K562 (cell line): ENCODE measurements around the gene RNF31. TPM values are rescaled to one million over a fixed set of nuclear protein-coding genes. Genes with fewer than 3 reads are reported as not detected.

ENCODE experiments used
- DMBX1 ChIP-seq: fragments of 250-450 bp; sonication (Bioruptor Pico); IDR thresholded peaks from 2 replicates; pipeline ENCODE4 v1.8.0; 2022; ENCODE audit warnings: inconsistent platforms, mild to moderate bottlenecking, moderate library complexity, borderline replicate concordance
- E2F5 ChIP-seq: sonication (generic); formaldehyde crosslinking; IDR thresholded peaks from 2 replicates; pipeline ENCODE4 v1.8.0; 2022; ENCODE audit warnings: mild to moderate bottlenecking, missing genetic modification reagents
- ELF4 ChIP-seq: fragments of 450-650 bp; formaldehyde crosslinking; IDR thresholded peaks from 2 replicates; pipeline ENCODE4 v1.4.0; 2022; ENCODE audit warnings: missing genetic modification characterization
- GTF2E2 ChIP-seq: fragments of 200-800 bp; sonication (Bioruptor generic); IDR thresholded peaks from 2 replicates; pipeline ENCODE4 v1.6.1; 2016; ENCODE audit warnings: missing genetic modification characterization, missing compliant biosample characterization
- HNRNPLL ChIP-seq: fragments of 200-400 bp; formaldehyde crosslinking; IDR thresholded peaks from 2 replicates; pipeline ENCODE4 v1.6.1; 2017; ENCODE audit warnings: low read length, low read depth, mild to moderate bottlenecking; ENCODE audit not compliant: poor library complexity, severe bottlenecking
- KAT7 ChIP-seq: sonication (generic); formaldehyde crosslinking; IDR thresholded peaks from 2 replicates; pipeline ENCODE4 v1.8.0; 2022; ENCODE audit warnings: missing genetic modification reagents, mild to moderate bottlenecking, borderline replicate concordance
- MAX ChIP-seq: sonication (generic); formaldehyde crosslinking; IDR thresholded peaks from 2 replicates; pipeline ENCODE4 v1.9.0; 2022; ENCODE audit warnings: mild to moderate bottlenecking, missing genetic modification reagents
- MCM3 ChIP-seq: fragments of 450-650 bp; IDR thresholded peaks from 2 replicates; pipeline ENCODE4 v1.6.1; 2016
- NR0B1 ChIP-seq: fragments of 450-650 bp; IDR thresholded peaks from one replicate; pipeline ENCODE4 v1.6.1; 2018; ENCODE audit warnings: mild to moderate bottlenecking, moderate library complexity; ENCODE audit not compliant: partially characterized antibody
- PRPF4 ChIP-seq: fragments of 200-400 bp; formaldehyde crosslinking; IDR thresholded peaks from one replicate; pipeline ENCODE4 v1.6.1; 2017; ENCODE audit warnings: low read length, low read depth, mild to moderate bottlenecking; ENCODE audit not compliant: insufficient read depth, poor library complexity, severe bottlenecking
- RERE ChIP-seq: sonication (generic); formaldehyde crosslinking; IDR thresholded peaks from 2 replicates; pipeline ENCODE4 v1.8.0; 2023; ENCODE audit warnings: missing genetic modification reagents, mild to moderate bottlenecking, borderline replicate concordance
- SAP30 ChIP-seq: fragments of 200-600 bp; sonication (generic); IDR thresholded peaks from 2 replicates; pipeline ENCODE4 v1.6.1; 2012; ENCODE audit warnings: borderline replicate concordance, low read depth, mild to moderate bottlenecking, moderate library complexity, low read length, control low read depth, inconsistent platforms; ENCODE audit not compliant: insufficient read depth, poor library complexity, severe bottlenecking
- SIN3B ChIP-seq: fragments of 450-650 bp; IDR thresholded peaks from 2 replicates; pipeline ENCODE4 v1.6.1; 2017; ENCODE audit warnings: low read depth, mild to moderate bottlenecking, moderate library complexity
- TARDBP ChIP-seq: fragments of 450-650 bp; IDR thresholded peaks from 2 replicates; pipeline ENCODE4 v1.6.1; 2016
- THRAP3 ChIP-seq: fragments of 450-650 bp; IDR thresholded peaks from 2 replicates; pipeline ENCODE4 v1.6.1; 2016; ENCODE audit warnings: mild to moderate bottlenecking, inconsistent platforms, borderline replicate concordance
- ZNF277 ChIP-seq: fragments of 250-450 bp; sonication (Bioruptor Pico); IDR thresholded peaks from 2 replicates; pipeline ENCODE4 v1.8.0; 2022; ENCODE audit warnings: inconsistent platforms, mild to moderate bottlenecking, moderate library complexity, borderline replicate concordance
- ZNF75A ChIP-seq: fragments of 450-650 bp; formaldehyde crosslinking; IDR thresholded peaks from 2 replicates; pipeline ENCODE4 v1.4.0; 2020; ENCODE audit warnings: mild to moderate bottlenecking
- polyA plus RNA-seq, 8 experiments: library from polyadenylated mRNA; depleted of rRNA in 4 of 8; stranded (reverse) in 5 of 8; unstranded in 3 of 8; fragments of >200 nt; fragmentation: Nextera tagmentation in 2 of 8; fragmentation: Illumina TruSeq in 1 of 8; extraction: Ambion mirVana in 2 of 8; extraction: Trizol in 1 of 8; gene quantifications; 2 replicates each; pipeline versions ENCODE4 v1.2.1 to v1.2.3, GENCODE V29; 2011 to 2014; ENCODE audit warnings: inconsistent platforms in 1 of 8, missing spikeins in 1 of 8
- total RNA-seq, 7 experiments: library from RNA; depleted of rRNA in 6 of 7; stranded (reverse); fragments of >200 nt in 6 of 7; fragmentation: Illumina TruSeq in 2 of 7; extraction: Trizol in 2 of 7; gene quantifications; 2 replicates each; pipeline versions ENCODE4 v1.2.1 to v1.2.3, GENCODE V29; 2011 to 2021; ENCODE audit warnings: low replicate concordance in 1 of 7

Gene RNF31
- total and polyA plus RNA-seq, 9 of the 15 experiments (the other 6 are each of a cell fraction or from before 2014, with no cell fraction given) = 3.1 to 47.6 (median 19.1) TPM

- no peak for TF ChIP-seq RERE (CRISPR knock-in tag)
- no peak for TF ChIP-seq ZNF75A (CRISPR knock-in tag)
- TF ChIP-seq MCM3 = no peak
- no peak for TF ChIP-seq KAT7 (CRISPR knock-in tag)
- TF ChIP-seq NR0B1 = no peak
- TF ChIP-seq SIN3B = no peak; the same call in 1 of the 2 replicates
- TF ChIP-seq SAP30 = peak; percentile 97
- TF ChIP-seq MAX (CRISPR knock-in tag) = peak; percentile 96
- no peak for TF ChIP-seq THRAP3
- no peak for TF ChIP-seq DMBX1 (CRISPR knock-in tag)
- TF ChIP-seq ZNF277 (CRISPR knock-in tag) = no peak
- no peak for TF ChIP-seq PRPF4
- TF ChIP-seq ELF4 (CRISPR knock-in tag) = 0 out of 2 replicates have a peak, but pooled peaks have one; percentile 21
- no peak for TF ChIP-seq E2F5 (CRISPR knock-in tag)
- no peak for TF ChIP-seq GTF2E2 (tag)
- peak; percentile 91 for TF ChIP-seq HNRNPLL
- TF ChIP-seq TARDBP = no peak
These were observed 41.2 kb downstream of the RNF31 start, which contains the start of gene IPO4 (continued) for GRCh38 chr14:24188251-24189058.
